Activated naive CD4-positive, alpha-beta T cell treated with anti-CD3 and anti-CD28 coated beads, Interleukin-2, amount 50 U/mL, for 24 hours (primary cell): ENCODE data around the gene NFATC2.
"Not testable (repeated sequence)": the region's sequence is repeated elsewhere in the genome, so short reads cannot be mapped to it uniquely, and the experiment has no call there.

Experiments used
- H3K27ac Mint-ChIP-seq: one replicate; pipeline ENCODE4 v1.8.0; 2021; ENCODE audit warnings: mild to moderate bottlenecking, mixed read lengths
- H3K27me3 Mint-ChIP-seq: one replicate; pipeline ENCODE4 v1.8.0; 2021; ENCODE audit warnings: mixed read lengths
- H3K36me3 Mint-ChIP-seq: one replicate; pipeline ENCODE4 v1.8.0; 2021; ENCODE audit warnings: mixed read lengths
- H3K4me1 Mint-ChIP-seq: one replicate; pipeline ENCODE4 v1.8.0; 2021; ENCODE audit warnings: mixed read lengths
- H3K4me3 Mint-ChIP-seq: one replicate; pipeline ENCODE4 v1.8.0; 2021; ENCODE audit warnings: mild to moderate bottlenecking, mixed read lengths
- H3K9me3 Mint-ChIP-seq: one replicate; pipeline ENCODE4 v1.8.0; 2021; ENCODE audit warnings: mixed read lengths

NFATC2 gene

DNA sequence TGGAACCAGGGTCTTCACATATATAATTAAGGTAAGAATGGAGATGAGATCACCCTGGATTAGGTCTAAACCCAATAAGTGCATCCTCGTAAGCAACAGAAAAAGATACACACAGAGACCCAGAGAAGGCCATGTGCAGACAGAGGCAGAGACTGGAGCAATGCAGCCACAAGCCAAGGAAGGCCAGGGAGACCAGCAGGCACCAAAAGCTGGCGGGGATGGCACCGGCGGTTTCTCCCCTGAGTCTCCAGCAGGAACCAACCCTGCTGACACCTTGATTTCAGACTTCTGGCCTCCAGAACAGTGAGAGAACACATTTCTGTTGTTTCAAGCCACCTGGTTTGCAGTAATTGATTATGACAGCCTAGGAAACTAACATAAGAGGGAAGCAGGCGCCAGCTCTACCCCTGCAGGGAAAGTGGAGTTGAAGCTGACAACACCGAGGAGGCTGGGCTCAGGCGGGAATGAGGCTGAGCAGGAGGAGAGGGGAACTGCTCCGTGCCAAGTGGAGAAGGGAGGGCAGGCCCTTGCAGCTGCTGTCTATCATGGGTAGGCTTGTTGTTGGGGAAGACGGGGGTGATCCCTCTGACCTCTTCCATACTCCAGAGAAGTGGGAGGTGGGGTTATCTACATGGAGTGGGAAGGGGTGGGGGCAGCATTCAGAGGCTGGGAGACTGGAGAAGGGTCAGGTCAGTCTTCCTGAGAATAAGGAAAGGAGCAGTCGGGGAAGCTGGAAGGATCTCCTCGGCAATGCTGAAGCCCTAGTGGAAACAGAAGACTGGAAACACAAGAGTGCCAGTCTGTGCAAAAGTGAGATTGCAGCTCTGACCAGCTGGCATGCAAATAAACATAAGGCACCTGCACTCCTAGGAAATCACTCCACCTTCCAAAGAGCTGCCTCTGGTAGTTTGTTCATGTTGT, 72.7 kb downstream of the NFATC2 start:
- H3K27me3 Mint-ChIP-seq = no peaks in the 10 kb centered on the region
- peaks cover 29% of the 10 kb centered on the region for H3K36me3 Mint-ChIP-seq
- no peaks in the 10 kb centered on the region for H3K9me3 Mint-ChIP-seq
- peaks cover 38% of the 10 kb centered on the region for H3K4me1 Mint-ChIP-seq
- H3K4me3 Mint-ChIP-seq = no peak overlapping the region
- peak overlapping the region; percentile 19 for H3K27ac Mint-ChIP-seq

DNA sequence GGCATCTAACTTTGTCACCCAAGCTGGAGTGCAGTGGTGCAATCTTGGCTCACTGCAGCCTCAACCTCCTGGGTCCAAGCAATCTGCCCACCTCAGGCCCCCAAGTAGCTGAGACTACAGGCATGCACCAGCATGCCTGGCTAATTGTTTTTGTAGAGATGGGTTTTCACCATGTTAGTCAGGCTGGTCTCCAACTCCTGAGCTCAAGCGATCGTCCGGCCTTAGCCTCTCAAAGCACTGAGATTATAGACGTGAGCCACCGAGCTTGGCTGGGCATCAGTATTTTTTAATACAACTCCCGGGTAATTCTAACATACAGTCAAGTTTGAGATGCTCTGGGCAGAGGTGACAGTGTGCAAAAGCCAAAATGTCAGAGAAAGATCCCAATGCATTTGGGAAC, 73.5 kb downstream of the NFATC2 start:
- Mint-ChIP-seq H3K27ac (peak overlapping the region; percentile 19), H3K9me3 (no peaks in the 10 kb centered on the region), H3K4me1 (peaks cover 40% of the 10 kb centered on the region), H3K4me3 (no peak overlapping the region), H3K36me3 (peaks cover 27% of the 10 kb centered on the region), H3K27me3 (no peaks in the 10 kb centered on the region)

DNA sequence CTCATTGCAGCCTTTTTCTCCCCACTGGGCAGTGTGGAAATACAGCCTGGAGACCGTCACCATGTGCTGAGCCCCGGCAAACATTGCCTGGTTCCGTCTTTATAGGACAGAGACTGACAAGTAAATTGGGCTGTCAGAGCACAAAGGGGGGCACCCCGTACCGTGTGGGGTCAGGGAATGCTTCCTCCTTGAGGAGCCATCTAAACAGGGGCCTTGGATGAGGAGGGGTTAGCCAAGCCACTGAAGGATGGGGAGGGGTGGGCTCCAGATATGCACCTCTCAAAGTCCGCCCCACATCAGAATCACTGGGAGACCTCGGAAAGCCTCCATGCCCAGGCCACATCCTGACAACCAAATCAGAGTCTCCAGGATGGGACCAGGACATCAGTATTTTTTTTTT, 73.9 kb downstream of the NFATC2 start:
- H3K27me3 Mint-ChIP-seq = no peaks in the 10 kb centered on the region
- H3K9me3 Mint-ChIP-seq = no peaks in the 10 kb centered on the region
- no peak overlapping the region for H3K4me3 Mint-ChIP-seq
- peaks cover 40% of the 10 kb centered on the region for H3K4me1 Mint-ChIP-seq
- peak overlapping the region; percentile 4 for H3K27ac Mint-ChIP-seq
- peaks cover 27% of the 10 kb centered on the region for H3K36me3 Mint-ChIP-seq

DNA sequence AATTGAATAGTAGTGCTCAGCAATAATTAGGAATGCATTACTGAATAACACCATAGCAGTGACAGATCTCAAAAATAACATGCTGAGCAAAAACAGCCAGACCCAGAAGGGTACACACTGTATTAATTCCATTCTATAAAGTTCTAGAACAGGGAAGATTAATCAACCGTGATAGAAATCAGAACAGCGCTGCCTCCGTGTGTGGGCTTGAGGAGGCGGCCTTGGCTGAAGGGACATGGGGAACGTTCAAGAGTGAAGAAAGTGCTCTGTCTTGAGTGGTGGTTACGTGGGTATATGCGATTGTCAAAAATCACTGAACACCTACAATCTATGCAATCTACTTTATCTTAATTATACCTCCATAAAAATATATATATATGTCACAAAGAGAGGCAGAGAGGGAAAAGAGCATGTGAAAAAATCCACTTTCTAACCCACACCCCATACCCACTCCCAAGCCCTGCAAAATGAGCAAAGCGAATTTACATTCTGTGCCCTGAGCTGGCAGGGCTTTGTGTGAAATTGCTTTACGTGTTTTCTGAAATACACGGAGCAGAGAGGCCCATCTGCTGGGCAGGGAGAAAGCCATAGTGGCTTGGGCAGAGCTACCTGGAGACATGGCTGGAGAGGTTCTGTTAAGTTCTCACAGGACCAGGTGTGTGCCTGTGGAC, 74.4 kb downstream of the NFATC2 start:
- H3K4me1 Mint-ChIP-seq = peaks cover 37% of the 10 kb centered on the region
- no peaks in the 10 kb centered on the region for H3K9me3 Mint-ChIP-seq
- no peaks in the 10 kb centered on the region for H3K27me3 Mint-ChIP-seq
- H3K36me3 Mint-ChIP-seq = peaks cover 25% of the 10 kb centered on the region
- no peak overlapping the region for H3K27ac Mint-ChIP-seq
- no peak overlapping the region for H3K4me3 Mint-ChIP-seq

DNA sequence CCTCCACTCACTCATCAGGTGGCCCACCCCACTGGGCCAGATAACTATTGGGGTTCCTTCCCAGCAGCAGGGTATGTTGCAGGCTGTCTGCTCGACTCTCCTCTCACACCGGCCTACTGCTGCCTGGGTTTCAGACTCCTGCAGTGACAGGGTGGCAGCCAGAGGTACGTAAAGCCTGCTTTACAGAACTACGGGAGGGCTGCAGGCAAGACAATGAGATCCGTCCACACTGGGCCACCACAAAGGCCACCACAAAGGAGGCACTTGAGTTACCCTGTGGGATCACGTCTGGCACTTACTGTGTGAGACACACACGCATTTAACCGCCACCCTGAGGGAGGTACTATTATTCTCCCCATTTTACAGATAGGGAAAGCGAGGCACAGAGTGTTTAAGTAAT, 78.5 kb downstream of the NFATC2 start:
- peaks cover 7% of the 10 kb centered on the region for H3K36me3 Mint-ChIP-seq
- H3K4me1 Mint-ChIP-seq = peaks cover 9% of the 10 kb centered on the region
- H3K27me3 Mint-ChIP-seq = no peaks in the 10 kb centered on the region
- H3K9me3 Mint-ChIP-seq = no peaks in the 10 kb centered on the region
- H3K27ac Mint-ChIP-seq = no peak overlapping the region
- H3K4me3 Mint-ChIP-seq = no peak overlapping the region

DNA sequence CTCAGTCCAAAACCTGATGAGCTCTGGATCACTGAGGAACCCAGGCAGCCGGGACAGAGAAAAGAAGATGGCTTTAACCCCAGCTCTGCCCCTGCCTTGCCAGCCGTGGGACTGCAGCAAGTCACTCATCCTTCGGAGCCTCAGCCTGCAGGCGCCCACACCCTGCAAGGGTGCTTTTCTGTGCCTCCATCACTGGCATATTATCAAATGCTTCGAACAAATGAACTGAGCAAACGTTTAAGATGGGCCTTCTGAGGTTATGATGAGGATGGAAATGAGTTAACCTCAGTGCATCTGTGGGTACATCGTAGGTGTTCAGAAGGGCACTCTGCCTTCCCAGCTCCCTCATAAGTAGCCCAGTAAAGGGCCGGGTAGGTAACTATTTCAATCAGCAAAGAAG, 79.0 kb downstream of the NFATC2 start:
- Mint-ChIP-seq H3K27ac (no peak overlapping the region), H3K4me3 (no peak overlapping the region), H3K27me3 (no peaks in the 10 kb centered on the region), H3K9me3 (no peaks in the 10 kb centered on the region), H3K36me3 (peaks cover 9% of the 10 kb centered on the region), H3K4me1 (peaks cover 9% of the 10 kb centered on the region)

DNA sequence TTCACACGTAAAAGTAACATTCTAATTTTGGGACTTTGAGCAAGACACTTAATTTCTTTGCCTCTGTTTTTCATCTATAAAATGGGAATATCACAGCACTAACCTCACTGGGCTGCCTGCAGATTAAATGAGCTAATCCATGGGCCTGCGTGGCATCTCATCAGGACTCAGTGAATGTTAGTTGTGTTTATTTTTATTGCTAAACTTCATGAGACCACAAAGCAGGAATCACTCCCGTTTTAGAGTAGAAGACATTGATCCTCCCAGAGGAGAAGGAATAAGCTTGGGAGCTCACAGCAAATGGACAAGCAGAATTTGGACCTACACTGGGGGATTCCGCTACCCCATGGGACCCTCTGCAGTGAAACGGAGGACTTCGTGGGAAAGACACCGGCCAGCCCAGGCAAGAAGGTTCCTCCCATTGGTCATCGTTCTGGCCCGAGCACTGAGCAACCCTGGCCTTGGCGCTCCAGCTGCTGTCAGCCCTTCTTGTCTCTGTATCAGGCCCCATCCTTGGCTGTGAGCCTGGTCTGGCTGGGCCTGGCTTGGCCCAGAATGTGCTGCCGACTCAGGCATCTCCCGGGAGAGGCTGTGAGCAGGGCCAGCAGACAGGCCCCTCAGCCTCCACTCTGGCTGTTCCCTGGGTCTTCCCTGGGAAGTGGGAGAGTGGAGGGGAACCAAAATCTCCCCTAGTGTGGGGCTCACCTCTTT, 79.8 kb downstream of the NFATC2 start:
- Mint-ChIP-seq H3K36me3 (peaks cover 9% of the 10 kb centered on the region), H3K4me3 (no peak overlapping the region), H3K27me3 (no peaks in the 10 kb centered on the region), H3K27ac (no peak overlapping the region), H3K4me1 (peaks cover 7% of the 10 kb centered on the region), H3K9me3 (no peaks in the 10 kb centered on the region)

DNA sequence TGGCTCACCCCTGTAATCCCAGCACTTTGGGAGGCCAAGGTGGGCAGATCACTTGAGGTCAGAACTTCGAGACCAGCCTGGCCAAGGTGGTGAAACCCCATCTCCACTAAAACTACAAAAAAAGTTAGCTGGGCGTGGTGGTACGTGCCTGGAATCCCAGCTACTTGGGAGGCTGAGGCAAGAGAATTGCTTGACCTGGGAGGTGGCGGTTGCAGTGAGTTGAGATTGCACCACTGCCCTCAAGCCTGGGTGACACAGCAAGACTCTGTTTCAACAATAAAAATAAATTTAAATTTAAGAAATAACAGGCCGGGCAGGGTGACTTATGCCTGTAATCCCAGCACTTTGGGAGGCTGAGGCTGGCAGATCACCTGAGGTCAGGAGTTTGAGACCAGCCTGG, 80.7 kb downstream of the NFATC2 start:
- H3K9me3 Mint-ChIP-seq, H3K27ac Mint-ChIP-seq, H3K4me3 Mint-ChIP-seq, H3K27me3 Mint-ChIP-seq: not testable (repeated sequence)
- Mint-ChIP-seq H3K36me3 (peaks cover 11% of the 10 kb centered on the region), H3K4me1 (peaks cover 11% of the 10 kb centered on the region)

DNA sequence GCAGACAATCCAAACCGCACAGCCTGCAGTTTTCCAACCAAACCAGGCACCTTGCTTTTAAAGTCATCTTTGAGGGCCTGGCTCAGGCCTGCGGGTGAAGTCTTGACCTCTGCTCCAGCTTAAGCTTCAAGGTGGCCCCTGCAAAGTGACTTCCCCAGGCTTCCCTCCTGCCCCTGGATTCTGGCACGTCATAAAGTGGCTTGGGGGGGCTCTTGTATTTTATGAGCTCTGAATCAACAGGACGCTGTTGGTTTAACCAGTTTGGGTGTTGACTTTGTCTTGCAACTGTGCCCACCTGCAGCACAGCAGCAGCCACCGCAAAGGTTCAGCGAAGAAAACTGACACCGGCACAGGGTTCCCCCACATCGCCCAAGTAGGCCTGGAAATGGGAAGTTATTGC, 81.2 kb downstream of the NFATC2 start:
- H3K4me1 Mint-ChIP-seq = peaks cover 13% of the 10 kb centered on the region
- peak overlapping the region; percentile 51 for H3K27ac Mint-ChIP-seq
- no peaks in the 10 kb centered on the region for H3K27me3 Mint-ChIP-seq
- peaks cover 9% of the 10 kb centered on the region for H3K36me3 Mint-ChIP-seq
- H3K4me3 Mint-ChIP-seq = no peak overlapping the region
- H3K9me3 Mint-ChIP-seq = no peaks in the 10 kb centered on the region

DNA sequence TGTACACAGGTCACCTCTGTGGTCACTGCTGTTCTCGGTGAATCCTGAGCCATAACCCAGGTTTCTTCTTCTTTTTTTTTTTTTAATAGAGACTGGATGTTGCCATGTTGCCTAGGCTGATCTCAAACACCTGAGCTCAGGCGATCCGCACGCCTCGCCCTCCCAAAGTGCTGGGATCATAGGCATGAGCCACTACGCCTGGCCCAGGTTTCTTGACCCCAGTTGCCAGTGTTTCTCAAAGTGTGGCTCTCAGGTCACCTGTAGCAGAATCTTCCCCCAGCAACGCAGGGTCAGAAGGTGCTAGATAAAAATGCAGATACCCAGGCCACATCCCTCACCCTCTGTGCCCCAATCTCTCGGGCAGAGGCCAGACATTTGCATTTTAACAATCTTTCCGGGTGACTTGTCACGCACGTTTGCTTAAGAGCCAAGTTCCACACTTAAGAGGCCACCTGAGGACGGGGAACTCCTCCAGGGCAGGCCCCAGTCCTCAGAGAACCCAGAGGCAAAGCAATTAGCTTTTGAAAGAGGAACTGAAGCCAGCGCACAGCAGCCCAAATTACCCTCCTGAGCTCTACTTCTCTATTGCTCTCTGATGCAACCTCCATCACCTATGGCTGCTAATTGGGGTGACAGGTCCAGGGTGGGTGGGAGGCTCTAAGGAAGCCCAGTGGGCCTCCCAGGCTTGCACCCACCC, 81.8 kb downstream of the NFATC2 start:
- H3K27ac Mint-ChIP-seq = no peak overlapping the region
- H3K4me3 Mint-ChIP-seq = no peak overlapping the region
- no peaks in the 10 kb centered on the region for H3K9me3 Mint-ChIP-seq
- H3K27me3 Mint-ChIP-seq = no peaks in the 10 kb centered on the region
- peaks cover 13% of the 10 kb centered on the region for H3K4me1 Mint-ChIP-seq
- H3K36me3 Mint-ChIP-seq = peaks cover 9% of the 10 kb centered on the region

DNA sequence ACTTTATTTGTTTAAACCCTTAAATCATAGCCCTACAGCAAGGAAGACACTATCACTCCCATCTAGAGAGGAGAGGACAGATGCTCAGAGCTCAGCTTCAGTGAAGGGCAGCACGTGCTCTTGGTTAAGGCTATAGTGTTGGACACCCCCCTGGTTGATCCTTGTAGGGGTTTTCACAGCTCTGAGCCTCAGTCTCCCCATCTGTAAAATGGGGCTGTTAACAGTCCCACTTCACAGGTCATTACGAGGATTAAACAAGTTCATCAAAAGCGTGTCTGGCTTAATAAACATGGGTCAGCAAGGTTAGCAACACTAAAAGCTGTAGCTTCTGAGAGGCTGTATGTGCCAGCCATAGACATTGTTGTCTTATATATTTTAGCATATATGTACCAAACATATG, 82.4 kb downstream of the NFATC2 start:
- Mint-ChIP-seq H3K4me1 (peaks cover 18% of the 10 kb centered on the region), H3K4me3 (no peak overlapping the region), H3K27ac (no peak overlapping the region), H3K36me3 (peaks cover 13% of the 10 kb centered on the region), H3K9me3 (no peaks in the 10 kb centered on the region), H3K27me3 (no peaks in the 10 kb centered on the region)

DNA sequence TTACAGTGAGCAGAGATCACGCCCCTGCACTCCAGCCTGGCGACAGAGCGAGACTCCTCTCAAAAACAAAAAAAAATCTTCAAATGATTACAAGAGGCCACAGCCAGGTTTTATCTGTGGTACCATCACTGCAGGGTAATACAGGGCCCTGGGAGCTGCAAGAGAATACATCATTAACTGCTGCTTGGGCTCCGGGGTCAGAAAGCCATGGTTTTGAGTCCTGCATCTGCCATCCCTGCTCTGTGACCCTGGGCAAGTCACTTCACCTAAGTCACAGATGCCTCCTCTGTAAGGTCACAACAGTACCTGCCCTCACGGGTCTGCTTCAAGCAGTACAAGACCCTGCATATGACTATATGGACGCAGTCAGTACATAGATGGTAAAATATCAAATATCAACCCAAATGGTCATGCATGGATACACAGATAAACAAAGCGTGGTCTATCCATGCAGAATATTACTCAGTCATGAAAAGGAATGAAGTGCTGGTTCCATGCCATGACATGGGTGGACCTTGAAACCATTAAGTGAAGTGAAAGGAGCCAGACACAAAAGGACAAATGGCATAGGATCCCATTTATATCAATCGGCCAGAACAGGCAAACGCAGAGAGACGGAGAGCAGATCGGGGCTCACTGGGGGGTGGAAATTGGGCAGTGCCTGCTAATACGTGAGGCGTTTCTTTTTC, 83.6 kb downstream of the NFATC2 start:
- Mint-ChIP-seq H3K4me3 (no peak overlapping the region), H3K4me1 (peaks cover 16% of the 10 kb centered on the region), H3K36me3 (peaks cover 22% of the 10 kb centered on the region), H3K27me3 (no peaks in the 10 kb centered on the region), H3K27ac (no peak overlapping the region), H3K9me3 (no peaks in the 10 kb centered on the region)

DNA sequence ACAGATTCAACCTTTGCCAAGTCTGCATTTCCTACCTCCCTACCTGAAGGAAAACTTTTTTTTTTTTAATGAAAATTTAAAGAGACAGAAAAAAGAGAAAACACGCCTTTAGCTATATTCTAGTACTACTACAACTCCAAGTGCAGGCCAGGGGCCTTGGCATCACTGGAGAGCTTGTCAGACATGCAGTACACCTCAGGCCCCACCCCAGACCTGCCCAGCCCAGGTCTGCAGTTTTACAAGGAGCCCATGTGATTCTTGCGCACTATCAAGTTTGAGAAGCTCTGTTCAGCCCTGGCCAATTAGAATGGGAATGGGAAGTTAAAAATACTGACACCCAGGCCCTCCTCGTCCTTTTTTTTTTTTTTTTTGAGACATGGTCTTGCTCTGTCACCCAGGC, 85.0 kb downstream of the NFATC2 start:
- no peaks in the 10 kb centered on the region for H3K9me3 Mint-ChIP-seq
- H3K27me3 Mint-ChIP-seq = no peaks in the 10 kb centered on the region
- H3K4me3 Mint-ChIP-seq = no peak overlapping the region
- peaks cover 31% of the 10 kb centered on the region for H3K36me3 Mint-ChIP-seq
- no peak overlapping the region for H3K27ac Mint-ChIP-seq
- peaks cover 23% of the 10 kb centered on the region for H3K4me1 Mint-ChIP-seq

DNA sequence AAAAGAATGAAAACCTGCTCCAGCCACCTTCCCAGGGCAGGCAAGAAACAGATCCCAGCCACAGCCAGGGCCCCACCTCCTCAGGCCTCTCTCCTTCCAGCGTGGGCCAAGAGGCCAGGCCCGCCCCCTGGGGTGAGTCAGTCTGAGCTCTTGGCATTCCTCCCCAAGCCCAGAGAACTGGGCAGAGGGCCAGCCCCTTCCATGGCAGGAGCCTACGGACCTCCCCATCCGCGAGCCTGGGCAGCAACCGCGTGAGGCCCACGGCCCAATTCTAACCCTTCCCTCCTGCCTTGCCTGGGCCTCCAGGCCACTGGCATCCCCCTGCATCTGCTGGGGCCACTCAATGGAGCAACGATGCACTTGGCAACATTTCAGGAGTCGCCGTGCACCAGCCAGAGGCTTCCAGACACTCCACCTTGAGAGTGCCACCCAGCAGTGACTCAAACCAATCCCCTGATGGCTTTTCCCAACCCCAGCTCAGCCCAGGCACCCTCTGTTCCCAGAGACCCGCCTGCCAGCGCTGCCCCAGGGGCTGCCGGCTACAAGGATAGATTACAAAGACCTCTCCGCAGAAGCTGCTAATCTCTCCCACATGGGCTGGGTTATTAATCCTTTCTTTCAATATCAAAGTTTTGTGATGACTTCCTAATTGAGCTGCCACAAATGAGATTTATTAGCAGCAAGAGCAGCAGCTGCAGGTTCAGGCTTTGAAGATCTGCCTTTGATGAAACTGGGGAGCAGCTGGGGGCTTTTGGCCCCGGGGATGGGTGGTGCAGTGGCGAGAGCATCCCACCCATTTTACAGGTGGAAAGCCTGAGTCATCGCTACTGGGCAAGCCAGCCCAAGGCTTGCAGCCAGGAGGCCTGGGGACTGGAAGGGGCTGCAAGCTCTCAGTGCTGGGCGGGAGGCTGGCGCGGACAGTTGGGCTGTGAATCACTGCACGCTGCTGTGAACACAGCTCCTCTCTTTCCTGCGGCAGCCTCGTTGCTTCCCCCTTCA, 85.7 kb downstream of the NFATC2 start:
- no peak overlapping the region for H3K4me3 Mint-ChIP-seq
- no peaks in the 10 kb centered on the region for H3K9me3 Mint-ChIP-seq
- no peak overlapping the region for H3K27ac Mint-ChIP-seq
- peaks cover 37% of the 10 kb centered on the region for H3K36me3 Mint-ChIP-seq
- H3K27me3 Mint-ChIP-seq = no peaks in the 10 kb centered on the region
- H3K4me1 Mint-ChIP-seq = peaks cover 28% of the 10 kb centered on the region
